Mucosa of descending colon (tissue), 3 donors: ENCODE data around the gene SSBP3. TPM values are rescaled to one million over a fixed set of nuclear protein-coding genes. Genes with fewer than 3 reads are reported as not detected.
A peak's percentile ranks its signal among the peaks of the same experiment; 100 is the strongest.

Experiments
- ATAC-seq: fragments of 200-7000 bp; cut with Tn5 transposase; one replicate; pipeline ENCODE4 v1.9.1; 2020; ENCODE audit warnings: mild to moderate bottlenecking, moderate library complexity
- DNase-seq, 3 donors: peaks; one replicate each; pipeline ENCODE4 v3.0.0-alpha.2; 2020
- H3K36me3 ChIP-seq: fragments of 200-600 bp; one replicate; pipeline ENCODE4 v1.8.0; 2021; ENCODE audit warnings: low read depth, mild to moderate bottlenecking
- H3K4me1 ChIP-seq: fragments of 200-600 bp; one replicate; pipeline ENCODE4 v1.8.0; 2021; ENCODE audit warnings: low read depth, mild to moderate bottlenecking
- H3K4me3 ChIP-seq: fragments of 200-600 bp; one replicate; pipeline ENCODE4 v1.8.0; 2021; ENCODE audit warnings: mild to moderate bottlenecking
- H3K9me3 ChIP-seq: fragments of 200-600 bp; one replicate; pipeline ENCODE4 v1.8.0; 2021; ENCODE audit warnings: mild to moderate bottlenecking
- CTCF ChIP-seq: fragments of 200-600 bp; IDR thresholded peaks from one replicate; pipeline ENCODE4 v1.8.0; 2022; ENCODE audit warnings: antibody characterized with exemption, mild to moderate bottlenecking
- intact Hi-C, 2 donors: fragments of 100-400 bp; cut with DNase I in 1 of 2; cut with micrococcal nuclease in 1 of 2; formaldehyde crosslinking; loops; one replicate each; pipeline versions ENCODE4 v1.11.0 to v1.11.1; 2022; cut with DNase I, micrococcal nuclease
- total RNA-seq, 3 donors: library from RNA; stranded (reverse); fragmentation: NEBNext Ultra II Directional in 2 of 3; extraction: Animal tissue kit (Norgen Biotek cat#: 25700) in 2 of 3; gene quantifications; one replicate each; pipeline versions ENCODE4 v1.2.1 to v1.2.4, GENCODE V29; 2021 to 2023
- donor health status: DM: no; HTN: no; CAD: no; lungs with moderate emphysema.
- donor health status: DM: no; HTN: no; CAD: no.
- donor health status: DM: no; HTN: yes; CAD: no.

The SSBP3 gene
- total RNA-seq, 3 donors from 2014 or later: 77.8 to 85.1 (median 82.0) TPM

DNA sequence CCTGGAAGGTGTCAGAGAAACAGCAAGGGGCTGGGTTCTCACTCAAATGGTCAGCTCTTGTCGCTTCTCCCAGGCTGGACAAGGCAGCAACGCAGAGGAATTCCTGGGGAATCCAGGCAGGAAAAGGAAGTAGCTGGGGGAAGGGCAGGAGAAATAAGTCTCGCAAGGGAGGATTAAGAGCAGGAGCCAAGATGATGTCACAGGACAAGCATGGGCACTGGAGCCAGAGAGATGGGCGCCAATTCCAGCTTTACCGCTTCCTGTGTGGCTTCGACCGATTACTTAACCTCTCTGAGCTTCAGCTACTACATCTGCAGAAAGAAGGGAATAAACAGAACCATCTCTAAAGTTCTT, 70.5 kb downstream of the SSBP3 start:
- no peak for TF ChIP-seq CTCF
- DNase-seq: peak in 1 of 3 donors; percentile 52
- peak; percentile 25 for ATAC-seq
- no peaks in the 10 kb centered on the region for H3K9me3 ChIP-seq
- no peak overlapping the region for H3K4me3 ChIP-seq
- intact Hi-C loops: no loop called here
- no peaks in the 10 kb centered on the region for H3K36me3 ChIP-seq
- peaks cover 16% of the 10 kb centered on the region for H3K4me1 ChIP-seq

- TF ChIP-seq CTCF: no peak
- DNase-seq (no peak), ATAC-seq (no peak)
- Histone ChIP-seq H3K36me3 (no peaks in the 10 kb centered on the region), H3K4me1 (peaks cover 15% of the 10 kb centered on the region), H3K4me3 (no peak overlapping the region), H3K9me3 (no peaks in the 10 kb centered on the region)
- intact Hi-C loops: no loop called here
These were observed 71.0 kb downstream of the SSBP3 start for GRCh38 chr1:54335011-54335754.

GRCh38 chr1:54332781-54333585, 73.2 kb downstream of the SSBP3 start:
- no peak for TF ChIP-seq CTCF
- Histone ChIP-seq H3K4me1 (peaks cover 12% of the 10 kb centered on the region), H3K36me3 (no peaks in the 10 kb centered on the region), H3K4me3 (no peak overlapping the region), H3K9me3 (no peaks in the 10 kb centered on the region)
- intact Hi-C loops: no loop called here
- DNase-seq (no peak), ATAC-seq (no peak)

- no peaks in the 10 kb centered on the region for H3K9me3 ChIP-seq
- DNase-seq: no peak
- intact Hi-C loops: no loop called here
- peaks cover 14% of the 10 kb centered on the region for H3K4me1 ChIP-seq
- H3K36me3 ChIP-seq: no peaks in the 10 kb centered on the region
- H3K4me3 ChIP-seq: no peak overlapping the region
- ATAC-seq: no peak
- TF ChIP-seq CTCF: no peak
These were observed 74.2 kb downstream of the SSBP3 start for GRCh38 chr1:54331843-54332463.

DNA sequence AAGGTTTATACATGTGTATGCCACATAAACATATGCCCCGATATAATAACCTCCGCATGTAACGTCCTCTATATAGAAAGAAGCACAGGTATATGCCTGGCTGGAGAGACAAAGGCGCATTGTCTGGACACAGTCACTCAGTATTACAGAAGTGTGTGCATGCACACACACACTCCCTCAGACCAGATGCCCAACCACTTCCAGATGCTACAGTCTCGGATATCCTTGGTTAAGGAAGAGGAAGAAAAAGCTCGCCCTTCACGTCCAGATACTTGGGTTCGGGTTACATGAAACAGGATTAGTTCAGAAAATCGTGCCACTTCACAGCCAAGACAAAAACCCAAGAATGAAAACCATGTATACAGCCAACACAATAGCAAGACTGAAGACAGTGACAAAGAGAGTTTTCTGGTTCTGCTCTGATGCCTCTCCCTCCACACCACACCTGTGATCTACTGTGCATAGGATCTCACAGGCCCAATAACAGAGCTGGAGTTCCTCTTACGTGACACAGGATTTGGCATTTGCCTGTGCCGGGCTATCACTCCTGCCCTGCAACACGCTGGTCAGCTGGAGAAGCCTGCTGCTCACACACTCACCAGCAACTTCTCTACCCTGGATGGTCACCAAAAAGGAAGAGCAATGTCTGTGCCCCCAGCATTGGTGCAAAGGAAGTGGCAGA, 75.0 kb downstream of the SSBP3 start:
- DNase-seq (no peak), ATAC-seq (no peak)
- intact Hi-C loops: no loop called here
- H3K36me3 ChIP-seq: no peaks in the 10 kb centered on the region
- peaks cover 14% of the 10 kb centered on the region for H3K4me1 ChIP-seq
- no peak overlapping the region for H3K4me3 ChIP-seq
- TF ChIP-seq CTCF: no peak
- H3K9me3 ChIP-seq: no peaks in the 10 kb centered on the region
